Measurements from ENCODE around the gene TBC1D22A.

TBC1D22A gene

GRCh38 chr22:46762238-46763050 is at the start of gene TBC1D22A:
Gene TBC1D22A (plus strand): TSS chr22:46762650. CDS start chr22:46762787, 137 bp downstream.
- peak; percentile 88 to 90 for DNase-seq

GRCh38 chr22:46714550-46714949 is 47.9 kb upstream of the TBC1D22A start:
- no peak for DNase-seq

GRCh38 chr22:46719921-46720320 is 42.5 kb upstream of the TBC1D22A start:
- no peak for DNase-seq

- DNase-seq, result no peak
Observed at GRCh38 chr22:46721501-46722085, 40.9 kb upstream of the TBC1D22A start.

GRCh38 chr22:46723882-46724281 is 38.6 kb upstream of the TBC1D22A start:
- no peak for DNase-seq

- DNase-seq, result no peak
Observed at GRCh38 chr22:46725096-46725495, 37.4 kb upstream of the TBC1D22A start.

GRCh38 chr22:46726066-46726985 is 36.1 kb upstream of the TBC1D22A start:
- DNase-seq, result peak; percentile 70 to 84

- no peak for DNase-seq
Observed at GRCh38 chr22:46726986-46727317, 35.5 kb upstream of the TBC1D22A start.

- no peak for DNase-seq
Observed at GRCh38 chr22:46727813-46728364, 34.6 kb upstream of the TBC1D22A start.

- DNase-seq, result no peak
Observed at GRCh38 chr22:46728470-46728869, 34.0 kb upstream of the TBC1D22A start.

- DNase-seq, result no peak
Observed at GRCh38 chr22:46730568-46731245, 31.7 kb upstream of the TBC1D22A start.

- DNase-seq, result peak; percentile 59 to 81
Observed at GRCh38 chr22:46731246-46732040, 31.0 kb upstream of the TBC1D22A start.

GRCh38 chr22:46732041-46732379 is 30.4 kb upstream of the TBC1D22A start:
- no peak for DNase-seq

- no peak for DNase-seq
Observed at GRCh38 chr22:46732513-46732912, 29.9 kb upstream of the TBC1D22A start.

GRCh38 chr22:46734213-46734722 is 28.2 kb upstream of the TBC1D22A start:
- peak; percentile 51 to 85 for DNase-seq

- peak in 1 of 2 experiments; percentile 40 for DNase-seq
Observed at GRCh38 chr22:46734830-46735453, 27.5 kb upstream of the TBC1D22A start.

GRCh38 chr22:46735747-46736608 is 26.5 kb upstream of the TBC1D22A start:
- DNase-seq, result no peak

- no peak for DNase-seq
Observed at GRCh38 chr22:46736705-46737104, 25.7 kb upstream of the TBC1D22A start.

- DNase-seq, result peak in 1 of 2 experiments; percentile 28
Observed at GRCh38 chr22:46737105-46737975, 25.1 kb upstream of the TBC1D22A start.

Data from NCI-H2081 (cell line).